ENCODE results near the gene PPP1R14C.

Gene PPP1R14C

DNA sequence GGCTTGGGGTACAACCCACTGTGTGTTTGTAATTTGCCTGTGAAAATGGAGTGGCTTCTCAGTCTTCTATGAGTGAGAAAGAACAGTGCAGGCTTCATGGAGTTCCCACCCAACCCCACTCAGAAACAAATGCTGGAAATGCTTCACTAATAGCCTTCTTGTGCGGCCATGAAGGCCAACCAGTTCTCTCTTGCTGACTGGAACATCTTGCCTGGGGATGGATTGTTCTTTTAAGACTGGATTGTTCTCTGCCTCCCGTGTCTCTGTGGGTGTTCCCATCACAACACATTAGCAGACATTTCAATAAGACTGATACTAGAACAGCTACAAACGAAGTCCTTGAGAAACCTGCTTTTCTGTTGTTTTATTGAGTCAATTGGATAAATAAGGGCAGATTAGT, 110.6 kb downstream of the PPP1R14C start:
- no peak for DNase-seq

DNA sequence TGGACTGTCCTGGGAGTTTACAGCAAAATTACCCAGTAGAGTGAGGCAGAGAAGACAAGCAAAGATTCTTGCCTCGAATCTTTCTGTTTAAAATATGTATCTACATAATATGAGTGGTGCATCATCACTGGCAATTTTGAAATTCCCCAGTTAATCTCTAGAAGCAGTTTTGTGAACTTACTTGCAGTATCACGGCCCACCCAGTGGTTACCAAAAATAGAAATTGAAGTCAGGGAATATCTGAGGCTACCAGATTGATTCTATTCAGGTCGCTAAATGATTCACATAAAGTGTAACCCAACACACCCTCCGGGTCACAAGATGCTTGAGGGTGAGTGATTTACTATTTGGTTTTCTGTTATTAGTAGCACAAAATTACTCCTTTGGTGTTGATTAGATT, 111.9 kb downstream of the PPP1R14C start:
- DNase-seq: no peak

DNA sequence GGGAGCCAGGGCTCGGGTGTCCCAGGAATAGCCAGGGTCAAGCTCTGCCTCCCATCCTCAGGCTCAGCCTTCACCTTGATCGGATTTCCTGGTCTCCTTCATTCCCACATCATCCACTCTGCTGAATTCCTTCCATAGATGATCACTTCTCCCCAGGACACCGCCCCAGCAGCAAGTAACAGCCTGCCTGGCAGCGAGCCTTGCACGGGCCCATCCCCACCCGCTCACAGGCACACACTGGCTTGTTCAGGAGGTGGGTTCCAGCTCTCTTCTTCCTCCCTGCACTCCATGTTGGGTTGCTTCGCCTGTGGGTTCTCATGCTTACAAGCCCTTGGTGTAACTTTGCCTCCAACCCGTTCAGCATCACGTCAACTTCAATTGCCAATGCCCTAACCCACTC, 113.0 kb downstream of the PPP1R14C start:
- DNase-seq: no peak

DNA sequence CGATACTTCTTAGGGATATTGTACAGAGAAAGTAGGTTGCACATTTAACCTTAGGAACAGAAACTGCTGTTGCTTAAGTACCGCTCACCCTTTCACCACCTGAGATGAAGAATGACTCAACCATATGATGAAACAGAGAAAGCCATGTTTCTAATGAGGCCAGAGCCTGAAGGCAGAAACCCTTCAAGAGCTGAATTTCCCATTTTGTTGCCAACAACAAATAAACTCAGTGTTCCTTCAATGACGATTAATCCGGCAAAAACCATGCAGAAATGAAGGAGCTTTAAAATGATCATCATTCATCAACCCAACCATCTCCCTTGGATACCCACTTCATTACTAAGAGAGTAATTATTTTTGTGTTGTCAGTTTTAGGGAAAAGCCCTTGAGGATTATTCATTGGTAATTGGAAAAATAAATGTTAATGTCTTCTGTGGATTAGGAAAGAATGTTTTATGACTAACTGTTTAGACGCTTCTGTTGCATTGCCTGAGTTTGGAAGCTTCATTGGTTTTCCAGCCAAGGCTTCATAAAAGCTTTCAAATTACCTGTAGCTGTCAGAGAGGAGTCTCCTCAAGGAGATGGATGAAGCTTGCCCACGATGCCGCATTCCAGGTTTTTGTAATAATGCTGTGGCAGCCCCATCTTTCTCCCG, 113.9 kb downstream of the PPP1R14C start:
- no peak for DNase-seq

DNA sequence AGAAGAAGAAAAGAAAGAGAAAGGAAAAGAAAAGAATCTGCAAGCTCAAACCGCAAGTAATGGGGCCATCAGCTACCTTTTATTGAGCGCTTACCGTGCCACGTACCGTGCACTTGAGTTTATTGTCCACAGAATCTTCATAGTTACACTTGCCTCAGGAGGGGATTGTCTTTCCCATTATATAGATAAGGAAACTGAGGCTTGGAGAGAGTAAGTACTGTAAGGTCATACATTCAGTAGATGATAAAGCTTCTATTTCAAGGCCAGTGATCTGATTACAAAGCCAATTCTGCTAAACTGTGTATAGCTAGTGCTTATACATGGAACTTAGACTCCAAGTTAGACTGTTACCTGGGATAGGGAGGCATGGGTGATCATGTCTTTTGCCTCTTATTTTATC, 115.5 kb downstream of the PPP1R14C start:
- DNase-seq: no peak

DNA sequence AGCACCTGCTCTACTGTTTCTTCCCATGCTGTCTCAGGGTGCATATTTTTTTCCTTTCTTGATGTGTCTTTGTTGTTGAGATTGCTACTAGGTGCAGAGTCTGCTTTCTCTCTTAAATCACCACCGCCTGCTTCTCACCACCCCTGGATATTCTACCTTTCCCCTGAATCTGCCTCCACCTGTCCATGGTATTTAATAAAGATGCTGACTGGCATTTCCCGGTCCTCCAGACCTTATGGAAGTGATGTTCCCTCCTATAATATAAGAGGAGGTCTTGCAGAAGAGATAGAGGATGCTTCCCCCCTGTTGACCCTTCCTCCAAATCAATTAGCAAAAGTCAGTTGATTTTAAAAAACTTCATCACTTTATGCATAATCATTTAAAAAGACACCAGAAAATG, 118.1 kb downstream of the PPP1R14C start:
- DNase-seq: no peak

DNA sequence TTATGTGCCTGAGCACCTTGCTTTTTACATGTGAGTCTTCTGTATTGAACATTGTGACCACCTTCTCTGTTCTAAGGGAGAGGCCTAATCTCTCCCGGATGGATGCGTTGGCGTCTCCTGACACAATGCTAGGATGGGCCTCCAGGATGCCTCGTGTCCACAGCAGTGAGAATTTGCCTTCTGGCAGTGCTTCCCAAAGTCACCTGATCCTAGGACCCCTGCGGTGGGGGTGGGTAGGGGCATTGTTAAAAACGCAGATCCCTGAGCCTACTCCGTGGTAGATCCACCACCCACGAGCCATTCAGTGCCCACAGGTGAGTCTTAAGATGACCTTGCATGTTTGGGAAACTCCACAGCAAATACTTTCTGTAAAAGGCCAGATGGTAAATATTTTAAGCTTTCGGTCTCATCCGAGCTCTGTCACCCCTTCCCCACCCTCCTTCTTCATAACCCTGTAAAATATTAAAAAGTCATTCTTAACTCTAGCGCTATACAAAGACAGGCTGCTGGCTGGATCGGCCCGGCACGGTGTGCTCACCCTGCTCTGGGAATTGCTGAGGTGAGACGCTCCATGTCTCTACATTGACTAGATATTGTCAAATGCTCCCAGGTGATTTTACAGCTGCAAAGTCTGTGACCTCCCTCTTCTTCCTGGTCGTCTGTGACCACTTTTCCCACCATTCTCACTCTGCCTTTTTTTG, 119.3 kb downstream of the PPP1R14C start:
- no peak for DNase-seq

DNA sequence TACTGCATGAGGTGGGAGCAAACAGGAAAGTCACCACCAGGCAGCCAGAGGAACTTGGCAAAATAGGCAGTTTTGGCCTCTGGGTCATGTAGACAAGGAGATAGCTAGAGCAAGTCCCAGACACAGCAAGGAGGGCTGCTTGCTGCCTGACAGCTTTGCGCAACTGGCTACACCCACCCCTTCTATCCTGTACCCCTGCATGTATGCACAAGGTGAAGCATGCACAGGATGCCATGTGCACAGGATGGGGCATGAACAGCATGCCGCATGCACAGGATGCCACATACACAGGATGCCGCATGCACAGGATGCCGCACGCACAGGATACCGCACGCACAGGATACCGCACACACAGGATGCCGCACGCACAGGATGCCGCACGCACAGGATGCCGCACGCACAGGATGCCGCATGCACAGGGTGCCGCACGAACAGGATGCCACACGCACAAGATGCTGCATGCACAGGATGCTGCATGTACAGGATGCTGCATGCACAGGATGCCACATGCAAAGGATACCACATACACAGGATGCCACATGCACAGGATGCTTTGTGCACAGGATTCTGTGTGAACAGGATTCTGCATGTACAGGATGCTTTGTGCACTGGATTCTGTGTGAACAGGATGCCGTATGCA, 121.0 kb downstream of the PPP1R14C start:
- no peak for DNase-seq

DNA sequence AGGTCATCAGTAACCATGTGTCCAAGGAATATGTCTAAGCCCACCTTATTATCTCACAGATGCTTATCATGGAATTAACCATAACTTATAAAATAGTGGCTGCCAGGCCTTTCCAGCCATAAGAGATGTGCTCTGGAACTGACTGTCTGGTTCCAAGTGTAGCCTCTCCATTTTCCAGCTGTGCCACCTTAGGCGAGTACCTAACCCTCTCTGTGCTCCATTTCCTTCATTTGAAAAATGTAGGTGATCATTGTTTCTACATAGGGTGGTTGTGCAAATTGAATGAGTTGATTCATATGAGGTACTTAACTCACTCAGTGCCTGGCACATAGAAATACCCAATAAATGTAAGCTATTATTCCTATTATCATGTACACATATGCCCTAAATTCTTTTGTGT, 123.5 kb downstream of the PPP1R14C start:
- no peak for DNase-seq

DNA sequence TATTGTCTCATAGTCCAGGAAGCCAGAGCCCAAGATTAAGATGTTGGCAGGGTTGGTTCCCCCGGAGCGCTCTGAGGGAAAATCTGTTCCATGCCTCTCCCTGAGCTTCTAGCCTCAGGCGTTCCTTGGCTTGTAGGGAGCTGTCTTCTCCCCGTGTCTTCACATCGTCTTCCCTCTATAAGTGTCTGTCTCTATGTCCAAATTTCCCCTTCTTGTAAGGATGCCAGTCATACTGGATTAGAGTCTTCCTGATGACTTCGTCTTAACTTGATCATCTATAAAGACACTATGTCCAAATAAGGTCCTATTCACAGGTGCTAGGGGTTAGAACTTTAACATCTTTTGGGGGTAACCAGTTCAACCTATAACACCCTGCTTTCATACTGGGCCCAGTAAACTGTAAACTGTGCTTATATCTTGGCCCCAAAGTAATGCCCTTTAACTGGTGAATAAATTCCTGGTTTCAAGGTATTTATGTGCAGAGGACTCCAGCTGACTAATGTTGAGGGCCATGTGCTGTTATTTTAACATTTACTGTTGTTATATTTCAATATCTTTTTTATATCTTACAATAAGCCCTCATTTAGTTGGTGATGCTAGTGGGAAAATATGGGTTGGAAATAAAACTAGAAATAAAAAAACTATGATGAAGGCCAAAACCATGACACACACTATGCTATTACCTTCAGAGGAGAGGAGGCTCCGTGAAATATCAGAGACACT, 124.3 kb downstream of the PPP1R14C start:
- DNase-seq: no peak

DNA sequence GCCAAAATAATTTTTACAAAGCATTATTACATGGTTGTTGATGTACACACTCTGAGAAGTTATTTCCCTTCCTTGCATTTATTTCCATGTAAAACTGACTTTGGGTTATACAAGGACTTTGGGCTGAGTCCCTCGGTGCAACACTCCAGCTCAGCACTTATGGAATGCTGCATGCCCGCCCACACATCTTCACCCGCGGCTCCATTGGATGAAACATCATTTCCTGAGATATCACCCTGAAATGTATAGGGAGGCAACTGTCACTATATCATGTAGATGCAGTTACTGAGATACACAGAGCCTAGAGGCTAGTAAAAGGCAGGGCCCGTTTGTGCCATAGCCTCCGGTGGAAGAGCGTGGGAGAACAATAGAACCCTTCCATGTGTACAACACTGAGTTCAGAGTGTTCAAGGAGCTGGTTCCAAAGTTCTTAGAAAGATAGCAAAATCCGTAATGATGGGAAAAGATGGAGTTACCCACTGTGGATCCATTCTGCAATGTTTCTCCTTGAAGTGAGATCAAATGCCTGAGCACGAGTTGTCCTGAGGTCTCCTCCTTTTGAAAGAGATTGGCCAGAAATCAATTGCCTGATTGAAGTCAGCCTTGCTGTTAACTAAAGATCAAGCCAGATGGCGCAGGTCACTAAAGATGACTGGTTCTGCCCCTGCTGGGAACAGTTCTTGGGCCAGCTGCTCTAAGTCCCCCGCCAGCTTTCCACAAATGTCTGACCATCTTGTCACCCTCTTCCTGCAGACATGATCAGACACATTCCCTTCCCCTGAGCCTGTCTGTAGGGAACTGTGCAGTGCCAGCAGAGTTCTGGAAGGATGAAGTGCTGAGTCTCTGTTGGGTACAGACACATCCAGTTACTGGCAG, 125.1 kb downstream of the PPP1R14C start:
- DNase-seq: no peak

DNA sequence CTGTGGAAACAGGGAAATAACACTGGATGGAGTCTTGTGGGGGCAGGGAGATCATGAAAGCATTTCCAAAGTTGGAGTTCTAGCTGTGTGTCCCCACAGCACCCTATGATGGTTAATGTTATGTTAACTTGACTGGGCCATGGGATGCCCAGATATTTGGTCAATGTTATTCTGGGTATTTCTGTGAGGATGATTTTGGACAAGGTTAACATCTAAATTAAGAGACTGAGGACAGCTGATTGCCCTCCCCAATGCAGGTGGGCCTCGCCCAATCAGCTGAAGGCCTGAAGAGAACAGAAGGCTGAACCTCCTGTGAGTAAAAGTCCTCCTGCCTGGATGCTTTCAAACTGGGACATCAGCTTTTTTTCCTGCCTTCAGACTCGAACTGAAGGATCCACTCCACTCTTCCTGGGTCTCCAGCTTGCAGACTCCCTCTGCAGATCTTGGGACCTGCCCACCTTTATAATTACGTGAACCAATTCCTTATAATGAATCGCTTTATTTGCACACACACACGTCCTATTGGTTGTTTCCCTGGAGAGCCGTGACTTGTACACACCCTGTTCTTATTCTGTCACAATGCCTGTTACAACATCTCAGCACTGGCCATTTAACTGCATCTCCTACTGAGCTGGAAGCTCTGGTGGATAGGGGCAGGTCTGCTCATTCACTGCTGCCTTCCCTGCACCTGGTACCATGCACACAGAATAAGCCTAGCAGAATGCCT, 126.4 kb downstream of the PPP1R14C start:
- DNase-seq: no peak

DNA sequence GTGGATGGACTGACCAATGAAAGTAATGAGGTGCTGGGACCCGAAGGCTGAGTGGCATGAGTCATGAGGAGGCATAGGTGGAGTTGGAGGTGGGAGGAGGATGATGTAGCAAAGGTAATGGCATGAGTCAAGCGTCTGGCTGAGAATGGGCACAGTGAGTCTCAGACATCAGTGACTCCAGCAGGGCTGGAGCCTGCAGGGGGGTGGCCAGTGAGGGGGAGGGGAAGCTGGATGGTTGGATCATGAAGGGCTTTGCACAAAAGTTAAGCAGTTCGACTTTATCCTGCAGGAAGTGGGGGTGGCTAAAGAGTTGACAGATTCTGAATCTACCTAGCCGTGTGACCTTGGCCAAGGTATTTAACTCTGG, 127.0 kb downstream of the PPP1R14C start:
- DNase-seq: no peak

DNA sequence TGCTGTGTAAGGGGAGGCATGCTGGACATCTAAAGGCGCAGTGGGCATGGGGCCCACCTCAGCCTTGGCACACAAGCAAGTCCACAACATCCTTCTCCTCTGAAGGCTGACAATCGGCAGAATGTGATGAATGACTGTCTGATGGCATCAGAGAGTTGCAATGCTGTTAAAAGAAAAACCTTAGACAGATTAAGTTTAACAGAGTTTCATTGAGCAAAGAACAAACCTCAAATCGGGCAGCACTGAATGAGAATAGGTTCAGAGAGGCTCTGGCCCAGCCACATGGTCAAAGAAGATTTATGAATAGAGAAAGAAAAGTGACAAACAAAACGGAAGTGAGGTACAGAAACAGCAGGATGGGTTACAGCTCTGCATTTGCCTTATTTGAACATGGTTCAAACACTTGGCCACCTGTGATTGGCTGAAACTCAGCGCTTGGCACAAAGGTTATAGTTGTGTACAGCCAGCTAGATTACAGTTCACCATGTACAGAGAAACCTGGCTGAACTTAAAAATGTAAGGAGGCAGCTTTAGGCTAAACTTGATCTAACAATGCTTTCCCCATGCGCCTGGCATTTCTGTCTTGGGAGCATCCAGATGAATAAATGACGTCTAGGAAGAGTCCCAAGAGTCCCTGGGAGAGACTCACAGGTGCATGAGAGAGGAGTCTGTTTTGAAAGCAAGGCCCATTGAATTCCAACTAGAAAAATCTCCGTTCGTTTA, 127.6 kb downstream of the PPP1R14C start:
- no peak for DNase-seq

DNA sequence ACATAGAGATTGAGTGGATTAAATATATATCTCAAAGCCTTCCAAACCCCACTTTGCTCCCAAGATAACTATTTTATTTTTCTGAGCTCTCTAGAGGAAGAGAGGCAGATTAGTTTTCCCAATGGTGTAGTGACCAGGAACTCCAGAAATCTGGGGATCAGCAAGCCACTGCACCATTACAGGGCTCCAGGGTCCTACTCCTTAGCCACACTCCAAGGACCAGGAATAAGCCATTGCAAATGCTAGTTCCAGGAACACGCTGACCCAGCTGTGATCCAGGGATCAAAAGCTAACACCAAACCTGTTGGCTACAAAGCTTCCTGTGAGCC, 128.3 kb downstream of the PPP1R14C start:
- no peak for DNase-seq

DNA sequence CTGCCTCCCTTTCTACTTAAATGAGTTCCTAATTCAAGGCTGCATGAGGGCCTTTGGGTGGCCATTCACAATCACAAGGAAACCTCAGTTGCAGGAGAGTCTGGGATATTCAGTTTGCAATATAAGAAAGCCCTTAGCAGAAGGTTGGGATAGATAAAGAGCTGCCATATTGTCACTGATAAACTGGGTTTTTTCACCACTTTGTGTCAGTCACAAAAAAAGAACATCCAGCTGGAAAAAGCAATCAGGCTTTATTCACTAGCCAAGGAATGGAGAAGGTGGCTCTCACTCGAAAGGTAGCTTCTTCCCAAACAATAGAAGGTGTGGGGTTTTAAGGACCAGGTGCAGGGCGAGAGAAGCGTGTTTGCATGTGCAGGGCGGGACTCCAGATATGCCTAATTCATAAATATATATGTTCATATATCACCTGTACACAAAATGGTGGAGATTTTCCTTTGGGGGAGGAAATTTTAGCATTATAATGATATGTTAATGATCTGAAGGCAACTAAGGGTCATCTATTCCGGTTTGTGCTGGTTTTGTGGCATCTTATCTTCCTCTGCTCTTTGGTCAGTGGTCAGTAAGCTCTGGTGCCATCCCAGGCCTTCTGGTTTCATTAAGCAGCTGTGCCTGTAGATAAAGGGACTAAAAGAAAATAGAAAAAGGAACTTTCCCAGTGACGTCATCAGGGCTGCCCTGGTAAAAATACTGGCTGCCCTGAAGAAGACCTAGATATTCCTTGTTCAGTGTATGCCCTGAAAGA, 128.8 kb downstream of the PPP1R14C start:
- DNase-seq: no peak

DNA sequence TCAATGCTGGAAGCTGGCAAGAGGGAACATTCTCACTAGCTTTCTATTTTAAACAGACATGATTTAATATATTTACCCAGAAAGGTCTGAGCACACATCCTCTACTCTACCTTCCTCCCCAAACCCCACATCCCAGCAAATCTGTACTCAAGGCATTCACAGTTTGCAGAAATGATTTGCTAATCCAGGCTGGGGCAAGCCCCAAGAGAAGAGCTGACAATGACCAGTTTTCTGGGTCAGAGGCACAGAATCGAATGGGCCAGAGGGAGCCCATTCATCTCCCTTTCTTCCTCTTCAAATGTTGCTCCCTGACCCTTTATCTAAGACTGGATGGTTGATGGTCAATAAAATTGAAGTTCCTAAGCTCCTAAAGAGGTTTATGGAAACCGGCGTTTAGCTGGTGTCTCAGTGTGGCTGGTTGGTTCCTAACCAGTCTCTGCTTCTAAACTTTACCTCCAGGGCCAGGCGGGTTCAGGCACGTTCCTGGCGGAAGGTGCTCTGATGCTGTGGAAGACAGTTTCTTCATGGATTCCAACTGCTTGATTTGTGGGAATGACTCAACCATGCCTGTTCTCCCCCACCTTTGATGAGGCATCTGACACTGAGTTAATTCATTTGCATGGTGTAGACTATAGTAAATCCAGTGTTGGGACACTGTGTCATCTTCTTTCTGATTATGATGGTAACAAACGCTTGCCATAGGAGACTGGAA, 129.6 kb downstream of the PPP1R14C start:
- DNase-seq: no peak

DNA sequence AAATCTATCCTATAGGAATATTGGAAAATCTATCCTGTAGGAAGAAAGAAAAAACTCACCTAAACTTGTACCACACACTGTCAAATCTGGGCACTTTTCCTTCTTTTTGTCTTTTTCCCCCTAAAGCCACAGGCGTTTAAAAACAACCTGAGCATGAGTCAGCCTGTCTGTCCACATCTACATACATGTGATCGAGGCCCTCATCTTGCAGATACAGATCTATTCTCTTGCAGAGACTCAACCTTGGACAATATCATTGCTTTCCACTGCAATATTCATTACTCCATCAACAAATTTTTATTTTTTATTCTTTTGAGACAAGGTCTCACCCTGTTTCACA, 130.1 kb downstream of the PPP1R14C start:
- DNase-seq: no peak

DNA sequence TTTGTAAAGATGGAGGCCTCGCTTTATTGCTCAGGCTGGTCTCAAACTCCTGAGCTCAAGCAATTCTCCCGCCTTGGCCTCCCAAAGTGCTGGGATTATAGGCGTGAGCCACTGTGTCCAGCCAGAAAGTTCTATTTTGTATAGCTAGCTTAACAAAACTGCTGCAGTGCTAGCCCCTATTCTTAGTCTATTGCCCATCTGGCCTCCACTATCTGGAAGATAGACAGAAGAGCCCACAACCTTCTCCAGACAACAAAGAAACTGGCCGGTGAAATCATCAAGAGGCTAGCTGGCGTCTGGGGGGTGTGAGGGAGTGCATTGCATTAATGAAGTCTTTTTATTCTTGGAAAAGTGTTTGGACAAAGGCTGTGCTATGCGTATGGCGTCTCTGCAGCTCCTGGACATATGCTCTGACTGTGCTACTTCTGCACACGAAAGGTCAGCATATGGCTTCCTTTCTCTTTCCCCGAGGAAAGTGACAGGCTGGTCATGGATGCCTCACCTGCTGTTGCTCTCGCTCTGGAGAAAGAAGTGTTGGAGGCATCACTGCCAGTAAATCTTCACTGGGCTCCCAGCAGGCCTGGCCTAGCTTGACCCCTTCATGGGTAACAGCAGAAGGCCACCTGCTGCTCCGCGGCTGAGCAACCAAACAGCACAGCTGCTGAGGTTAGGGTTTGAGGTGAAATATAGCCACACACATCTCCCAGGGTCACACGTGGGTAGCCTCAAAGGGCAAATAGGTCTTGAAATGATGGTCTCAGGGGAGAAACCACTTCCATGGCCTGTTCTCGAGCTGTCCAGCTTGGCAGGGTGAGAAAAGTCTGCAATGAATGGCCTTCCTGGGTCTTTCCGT, 130.8 kb downstream of the PPP1R14C start:
- no peak for DNase-seq

Measured in NCI-H1930 (cell line).